CD14-positive monocyte (primary cell): ENCODE data around the gene SYCP3. TPM values are rescaled to one million over a fixed set of nuclear protein-coding genes. Genes with fewer than 3 reads are reported as not detected.

Experiments used
- DNase-seq, 3 donors: peaks; one replicate each; pipeline ENCODE4 v3.0.0-alpha.2; 2011 to 2022
- H2AFZ ChIP-seq: 2 replicates; pipeline ENCODE4 v1.6.0; 2012; ENCODE audit warnings: mild to moderate bottlenecking, low read depth, low read length, inconsistent platforms; ENCODE audit not compliant: insufficient read depth, poor library complexity, severe bottlenecking
- H3K27ac ChIP-seq, 2 donors: 1 replicate in 1 of 2; 2 replicates in 1 of 2; pipeline ENCODE4 v1.5.1; 2012 to 2013; ENCODE audit warnings: low read length in 2 of 2, control low read depth in 1 of 2, inconsistent platforms in 1 of 2, low read depth in 1 of 2, mild to moderate bottlenecking in 1 of 2
- H3K27me3 ChIP-seq, 2 donors: one replicate each; pipeline versions ENCODE4 v1.6.0 to v1.6.1; 2011 to 2013; ENCODE audit warnings: low read length in 2 of 2; ENCODE audit not compliant: control insufficient read depth in 2 of 2, insufficient read depth in 2 of 2
- H3K36me3 ChIP-seq, 2 donors: replicated peaks in 1 of 2; 1 replicate in 1 of 2; 2 replicates in 1 of 2; pipeline versions ENCODE4 v1.5.1 to v1.6.1; 2012 to 2013; ENCODE audit warnings: low read length in 2 of 2, control low read depth in 1 of 2, inconsistent platforms in 1 of 2, mild to moderate bottlenecking in 1 of 2; ENCODE audit not compliant: insufficient read depth in 2 of 2, control insufficient read depth in 1 of 2
- H3K4me1 ChIP-seq, 2 donors: 1 replicate in 1 of 2; 2 replicates in 1 of 2; pipeline versions ENCODE4 v1.5.1 to v1.6.1; 2012 to 2013; ENCODE audit warnings: low read length in 2 of 2, control low read depth in 1 of 2, inconsistent platforms in 1 of 2, mild to moderate bottlenecking in 1 of 2, moderate library complexity in 1 of 2; ENCODE audit not compliant: insufficient read depth in 2 of 2, control insufficient read depth in 1 of 2
- H3K4me2 ChIP-seq: replicated peaks from 2 replicates; pipeline ENCODE3; 2012; ENCODE audit warnings: low read length, moderate library complexity, mild to moderate bottlenecking; ENCODE audit not compliant: poor library complexity, severe bottlenecking; ENCODE audit errors: extremely low read depth
- H3K4me3 ChIP-seq, 3 experiments: fragments of 200-600 bp in 1 of 3; sonication (generic) in 1 of 3; replicated peaks in 1 of 3; 1 replicate in 2 of 3; 2 replicates in 1 of 3; pipeline ENCODE4 v1.5.1; 2011 to 2013; ENCODE audit warnings: low read length in 3 of 3, mild to moderate bottlenecking in 3 of 3, control low read depth in 2 of 3, low read depth in 2 of 3, inconsistent platforms in 1 of 3, moderate library complexity in 1 of 3
- H3K79me2 ChIP-seq: 2 replicates; pipeline ENCODE4 v1.6.0; 2012; ENCODE audit warnings: mild to moderate bottlenecking, control low read depth, inconsistent platforms, low read length, moderate library complexity; ENCODE audit not compliant: insufficient read depth
- H3K9ac ChIP-seq: 2 replicates; pipeline ENCODE4 v1.6.0; 2017; ENCODE audit warnings: low read length, mild to moderate bottlenecking; ENCODE audit not compliant: insufficient read depth, poor library complexity, severe bottlenecking
- H3K9me3 ChIP-seq, 2 donors: replicated peaks in 1 of 2; 1 replicate in 1 of 2; 2 replicates in 1 of 2; pipeline versions ENCODE4 v1.5.1 to v1.6.1; 2012 to 2013; ENCODE audit warnings: low read length in 2 of 2, control low read depth in 1 of 2; ENCODE audit not compliant: control insufficient read depth in 1 of 2, insufficient read depth in 1 of 2
- H4K20me1 ChIP-seq: 2 replicates; pipeline ENCODE4 v1.6.0; 2012; ENCODE audit warnings: mild to moderate bottlenecking, low read length, control low read depth, moderate library complexity; ENCODE audit not compliant: insufficient read depth
- H3K27ac Mint-ChIP-seq, 7 donors: one replicate each; pipeline ENCODE4 v1.8.0; 2020; ENCODE audit warnings: mild to moderate bottlenecking in 7 of 7, mixed read lengths in 7 of 7, moderate library complexity in 6 of 7, inconsistent platforms in 2 of 7
- H3K27me3 Mint-ChIP-seq, 3 donors: one replicate each; pipeline ENCODE4 v1.8.0; 2021 to 2022; ENCODE audit warnings: low read depth in 3 of 3, mild to moderate bottlenecking in 3 of 3, mixed read lengths in 3 of 3, moderate library complexity in 3 of 3, inconsistent platforms in 1 of 3
- H3K36me3 Mint-ChIP-seq, 2 donors: one replicate each; pipeline ENCODE4 v1.8.0; 2020; ENCODE audit warnings: mixed read lengths in 2 of 2, inconsistent platforms in 1 of 2, mild to moderate bottlenecking in 1 of 2
- H3K4me1 Mint-ChIP-seq: one replicate; pipeline ENCODE4 v1.8.0; 2020; ENCODE audit warnings: mild to moderate bottlenecking, mixed read lengths
- H3K4me3 Mint-ChIP-seq, 2 donors: one replicate each; pipeline ENCODE4 v1.8.0; 2020; ENCODE audit warnings: mild to moderate bottlenecking in 2 of 2, mixed read lengths in 2 of 2, moderate library complexity in 1 of 2
- H3K9me3 Mint-ChIP-seq, 7 donors: one replicate each; pipeline ENCODE4 v1.8.0; 2020 to 2022; ENCODE audit warnings: mixed read lengths in 7 of 7, mild to moderate bottlenecking in 6 of 7, moderate library complexity in 6 of 7, inconsistent platforms in 2 of 7
- WGBS: methylation state at CpG from one replicate; pipeline ENCODE4 v1.1.5; 2013; ENCODE audit warnings: missing lambda C conversion rate; ENCODE audit not compliant: insufficient coverage; 5-methylcytosine and 5-hydroxymethylcytosine counted together
- intact Hi-C, 2 donors: fragments of 100-400 bp; cut with micrococcal nuclease; formaldehyde crosslinking; loops; one replicate each; pipeline versions ENCODE4 v1.15.0 to v1.15.1; 2023
- polyA plus RNA-seq, 3 donors: library from polyadenylated mRNA; depleted of rRNA in 1 of 3; unstranded in 2 of 3; stranded (reverse) in 1 of 3; fragments of 300-500 nt in 2 of 3; fragments of >200 nt in 1 of 3; fragmentation: Illumina TruSeq in 2 of 3; gene quantifications; 1 replicate in 2 of 3; 2 replicates in 1 of 3; pipeline ENCODE4 v1.2.3, GENCODE V29; 2012 to 2021
- small RNA-seq: library from RNA; depleted of rRNA; stranded (forward); fragments of <200 nt; gene quantifications from one replicate; pipeline ENCODE3, GENCODE V24; 2012; ENCODE audit warnings: low read depth; ENCODE audit not compliant: insufficient read length
- TF ChIP-seq, protein P1 (sequence below): fragments of 200-600 bp; IDR thresholded peaks from one replicate; pipeline ENCODE4 v1.8.0; 2022; ENCODE audit warnings: antibody characterized with exemption, mild to moderate bottlenecking

SYCP3 gene
- polyA plus RNA-seq, 3 donors, result 0.15 TPM; not detected in 2

DNA sequence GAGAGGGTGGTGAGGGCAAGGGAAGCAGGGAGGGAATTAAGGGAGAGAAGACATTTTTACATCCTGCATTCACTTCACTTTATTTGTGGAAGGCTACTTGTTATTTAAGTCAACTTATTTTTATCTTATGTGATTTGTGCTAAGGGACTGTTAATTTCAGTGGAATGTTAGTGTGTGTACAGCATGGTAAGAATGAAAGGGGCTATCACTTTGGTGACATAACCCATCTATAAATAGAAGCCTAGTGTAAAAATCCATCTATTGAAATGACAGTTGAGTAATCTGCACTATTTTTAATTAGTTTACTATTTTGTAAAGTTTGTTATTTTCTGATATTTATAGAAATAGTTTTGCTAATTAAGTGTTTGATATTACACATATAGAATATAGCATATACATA lies 58.6 kb downstream of the SYCP3 start:
- H3K4me1 ChIP-seq, result no peaks in the 10 kb centered on the region
- no peak overlapping the region for H3K27ac ChIP-seq
- H3K27me3 ChIP-seq, result no peaks in the 10 kb centered on the region
- no peak for DNase-seq
- H3K36me3 ChIP-seq, result no peaks in the 10 kb centered on the region
- H3K9me3 ChIP-seq, result no peaks in the 10 kb centered on the region
- Mint-ChIP-seq H3K9me3 (peaks cover 0 to 2% (median 0%) of the 10 kb centered on the region in 7 donors), H3K27me3 (no peaks in the 10 kb centered on the region), H3K4me1 (peaks cover 4% of the 10 kb centered on the region), H3K4me3 (no peak overlapping the region), H3K27ac (no peak overlapping the region), H3K36me3 (no peaks in the 10 kb centered on the region)
- H3K4me2 ChIP-seq, result no peak overlapping the region
- H3K79me2 ChIP-seq, result no peaks in the 10 kb centered on the region
- H3K4me3 ChIP-seq, result no peak overlapping the region
- no peak overlapping the region for H2AFZ ChIP-seq
- intact Hi-C loops, result no loop called here
- no peaks in the 10 kb centered on the region for H4K20me1 ChIP-seq
- H3K9ac ChIP-seq, result no peak overlapping the region
- TF ChIP-seq, protein P1, sequence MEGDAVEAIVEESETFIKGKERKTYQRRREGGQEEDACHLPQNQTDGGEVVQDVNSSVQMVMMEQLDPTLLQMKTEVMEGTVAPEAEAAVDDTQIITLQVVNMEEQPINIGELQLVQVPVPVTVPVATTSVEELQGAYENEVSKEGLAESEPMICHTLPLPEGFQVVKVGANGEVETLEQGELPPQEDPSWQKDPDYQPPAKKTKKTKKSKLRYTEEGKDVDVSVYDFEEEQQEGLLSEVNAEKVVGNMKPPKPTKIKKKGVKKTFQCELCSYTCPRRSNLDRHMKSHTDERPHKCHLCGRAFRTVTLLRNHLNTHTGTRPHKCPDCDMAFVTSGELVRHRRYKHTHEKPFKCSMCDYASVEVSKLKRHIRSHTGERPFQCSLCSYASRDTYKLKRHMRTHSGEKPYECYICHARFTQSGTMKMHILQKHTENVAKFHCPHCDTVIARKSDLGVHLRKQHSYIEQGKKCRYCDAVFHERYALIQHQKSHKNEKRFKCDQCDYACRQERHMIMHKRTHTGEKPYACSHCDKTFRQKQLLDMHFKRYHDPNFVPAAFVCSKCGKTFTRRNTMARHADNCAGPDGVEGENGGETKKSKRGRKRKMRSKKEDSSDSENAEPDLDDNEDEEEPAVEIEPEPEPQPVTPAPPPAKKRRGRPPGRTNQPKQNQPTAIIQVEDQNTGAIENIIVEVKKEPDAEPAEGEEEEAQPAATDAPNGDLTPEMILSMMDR, result no peak

- Mint-ChIP-seq H3K9me3 (peaks cover 0 to 2% (median 0%) of the 10 kb centered on the region in 7 donors), H3K36me3 (no peaks in the 10 kb centered on the region), H3K27me3 (no peaks in the 10 kb centered on the region), H3K4me3 (no peak overlapping the region), H3K4me1 (peaks cover 4% of the 10 kb centered on the region), H3K27ac (peak overlapping the region in 1 of 7 donors; percentile 13)
- TF ChIP-seq, protein P1, result no peak
- Histone ChIP-seq H3K9ac (no peak overlapping the region), H3K9me3 (no peaks in the 10 kb centered on the region), H3K36me3 (no peaks in the 10 kb centered on the region), H3K27me3 (no peaks in the 10 kb centered on the region), H3K27ac (no peak overlapping the region), H4K20me1 (no peaks in the 10 kb centered on the region), H3K4me2 (no peak overlapping the region), H2AFZ (no peak overlapping the region), H3K79me2 (no peaks in the 10 kb centered on the region), H3K4me1 (no peaks in the 10 kb centered on the region), H3K4me3 (no peak overlapping the region)
- intact Hi-C loops, result no loop called here
- DNase-seq, result no peak
- 100% methylated on average over 1 of the region's 3 CpGs for WGBS
Measured at GRCh38 chr12:101680240-101680639, 59.0 kb downstream of the SYCP3 start.

Small RNA genes lying within 50 kb of the gene (small RNA-seq; reads per million reads assigned to genes)
- gene RNA5SP368, result not detected
- not detected for gene RNU6-101P
- gene RNY1P16, result not detected

Other genes with a start within 250 kb of the SYCP3 start
- under 1 TPM in 2 of 3 donors, not detected in 1; 0.04 to 0.16 TPM for gene MYBPC1, start 144.5 kb downstream of the SYCP3 start, polyA plus RNA-seq
- 10 to 100 TPM; 30.9 to 92.7 (median 36.7) TPM for gene CHPT1, start 41.8 kb downstream of the SYCP3 start, polyA plus RNA-seq
- 10 to 100 TPM; 14.4 to 29.1 (median 24.1) TPM for gene GNPTAB, start 91.5 kb upstream of the SYCP3 start, polyA plus RNA-seq
- 10 to 100 TPM; 14.0 to 49.7 (median 43.0) TPM for gene DRAM1, start 138.1 kb upstream of the SYCP3 start, polyA plus RNA-seq